Measurements from ENCODE around the gene TTC39B. TPM values are rescaled to one million over a fixed set of nuclear protein-coding genes. Genes with fewer than 3 reads are reported as not detected.

The TTC39B gene
- total and polyA plus RNA-seq, 4 donors = 1.8 to 11.7 (median 2.8) TPM

- no peak for DNase-seq (ENCODE audit: low spot score)
- Histone ChIP-seq H3K36me3 (ENCODE audit: control insufficient read depth in 4 of 4, insufficient read depth in 3 of 4, low read depth in 1 of 4, low read length in 3 of 4) (no peaks in the 10 kb centered on the region), H3K4me1 (ENCODE audit: control insufficient read depth in 4 of 4, insufficient read depth in 4 of 4, low read length in 3 of 4) (peaks cover 0 to 18% (median 10%) of the 10 kb centered on the region in 4 donors), H3K9me3 (ENCODE audit: control insufficient read depth in 4 of 4, low read length in 3 of 4) (no peaks in the 10 kb centered on the region), H3K27me3 (ENCODE audit: control insufficient read depth in 4 of 4, insufficient read depth in 4 of 4, low read length in 3 of 4) (no peaks in the 10 kb centered on the region), H3K9ac (ENCODE audit: low read depth in 1 of 2, low read length in 2 of 2) (no peak overlapping the region), H3K4me3 (ENCODE audit: low read depth in 1 of 3, low read length in 3 of 3) (no peak overlapping the region), H3K27ac (ENCODE audit: low read depth in 1 of 2, low read length in 2 of 2) (no peak overlapping the region)
- no peak for TF ChIP-seq FOXA1 (IDR thresholded peaks at IDR 0.05)
- no peak for TF ChIP-seq CTCF (IDR thresholded peaks at IDR 0.05; ENCODE audit: low read depth, low read length, missing input control)
- no peak for TF ChIP-seq HNF4A (conservative IDR thresholded peaks at IDR 0.05)
- TF ChIP-seq EGR1 (IDR thresholded peaks at IDR 0.05; ENCODE audit: low read depth in 2 of 2) = no peak
- no peak for TF ChIP-seq RAD21 (IDR thresholded peaks at IDR 0.05)
- TF ChIP-seq MAX (IDR thresholded peaks at IDR 0.05) = no peak
- no peak for TF ChIP-seq GABPA (IDR thresholded peaks at IDR 0.05 in 1 of 2, conservative IDR thresholded peaks at IDR 0.05 in 1 of 2)
- no peak for TF ChIP-seq FOXA2 (IDR thresholded peaks at IDR 0.05)
- no peak for TF ChIP-seq RXRA (IDR thresholded peaks at IDR 0.05)
- no peak for TF ChIP-seq ZBTB33 (IDR thresholded peaks at IDR 0.05)
- no peak for TF ChIP-seq SP1 (IDR thresholded peaks at IDR 0.05)
- no peak for TF ChIP-seq NR2F2 (IDR thresholded peaks at IDR 0.05)
- TF ChIP-seq HNF4G (IDR thresholded peaks at IDR 0.05) = no peak
- TF ChIP-seq ATF3 (IDR thresholded peaks at IDR 0.05) = no peak
- no peak for TF ChIP-seq REST (IDR thresholded peaks at IDR 0.05)
- 92% methylated on average over 1 of the region's 1 CpG for whole genome bisulfite sequencing
Measured at GRCh38 chr9:15274425-15274824, 32.6 kb downstream of the TTC39B start.

GRCh38 chr9:15272377-15272928 is 34.6 kb downstream of the TTC39B start:
- H3K27ac ChIP-seq (ENCODE audit: low read depth in 1 of 2, low read length in 2 of 2) = no peak overlapping the region
- no peaks in the 10 kb centered on the region for H3K9me3 ChIP-seq (ENCODE audit: control insufficient read depth in 4 of 4, low read length in 3 of 4)
- TF ChIP-seq GABPA (IDR thresholded peaks at IDR 0.05 in 1 of 2, conservative IDR thresholded peaks at IDR 0.05 in 1 of 2) (no peak), FOXA2 (IDR thresholded peaks at IDR 0.05) (no peak), HNF4G (IDR thresholded peaks at IDR 0.05) (no peak), REST (IDR thresholded peaks at IDR 0.05) (no peak)
- H3K36me3 ChIP-seq (ENCODE audit: control insufficient read depth in 4 of 4, insufficient read depth in 3 of 4, low read depth in 1 of 4, low read length in 3 of 4) = no peaks in the 10 kb centered on the region
- no peak overlapping the region for H3K9ac ChIP-seq (ENCODE audit: low read depth in 1 of 2, low read length in 2 of 2)
- peaks cover 0 to 3% (median under 1%) of the 10 kb centered on the region in 4 donors for H3K4me1 ChIP-seq (ENCODE audit: control insufficient read depth in 4 of 4, insufficient read depth in 4 of 4, low read length in 3 of 4)
- WGBS = 93% methylated on average over 3 of the region's 3 CpGs
- no peak overlapping the region for H3K4me3 ChIP-seq (ENCODE audit: low read depth in 1 of 3, low read length in 3 of 3)
- no peak for DNase-seq (ENCODE audit: low spot score)
- no peaks in the 10 kb centered on the region for H3K27me3 ChIP-seq (ENCODE audit: control insufficient read depth in 4 of 4, insufficient read depth in 4 of 4, low read length in 3 of 4)
